IPS-NIHi11 (cell line): ENCODE results near the gene IQCE.
"Not testable (repeated sequence)": the region's sequence is repeated elsewhere in the genome, so short reads cannot be mapped to it uniquely, and the experiment has no call there.

Source experiments
- DNase-seq: peaks from one replicate; pipeline ENCODE4 v3.0.0; 2012; ENCODE audit warnings: mixed read lengths, low spot score

IQCE gene

GRCh38 chr7:2520761-2521290 is 38.0 kb upstream of the IQCE start:
- no peak for DNase-seq

DNA sequence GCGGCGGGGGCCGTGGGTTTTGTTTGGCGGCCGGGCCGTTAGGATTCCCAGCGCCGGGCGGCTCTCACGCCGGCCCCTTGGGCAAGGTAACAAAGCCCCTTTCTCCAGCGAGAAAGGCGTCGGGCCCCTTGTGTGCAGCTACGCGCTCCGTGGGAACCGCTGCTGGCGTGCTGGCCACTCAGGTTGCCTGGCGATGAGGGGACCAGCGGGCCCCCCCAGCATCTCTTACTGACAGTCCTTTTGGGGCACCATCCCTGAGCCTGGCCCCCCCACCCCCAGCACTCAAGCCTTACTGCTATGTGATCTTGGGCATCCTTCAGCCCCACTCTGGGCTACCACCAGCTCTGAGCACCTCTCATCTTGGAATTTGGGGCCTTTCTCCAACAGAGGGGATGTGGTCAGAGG is 37.4 kb upstream of the IQCE start:
- DNase-seq, result no peak

DNA sequence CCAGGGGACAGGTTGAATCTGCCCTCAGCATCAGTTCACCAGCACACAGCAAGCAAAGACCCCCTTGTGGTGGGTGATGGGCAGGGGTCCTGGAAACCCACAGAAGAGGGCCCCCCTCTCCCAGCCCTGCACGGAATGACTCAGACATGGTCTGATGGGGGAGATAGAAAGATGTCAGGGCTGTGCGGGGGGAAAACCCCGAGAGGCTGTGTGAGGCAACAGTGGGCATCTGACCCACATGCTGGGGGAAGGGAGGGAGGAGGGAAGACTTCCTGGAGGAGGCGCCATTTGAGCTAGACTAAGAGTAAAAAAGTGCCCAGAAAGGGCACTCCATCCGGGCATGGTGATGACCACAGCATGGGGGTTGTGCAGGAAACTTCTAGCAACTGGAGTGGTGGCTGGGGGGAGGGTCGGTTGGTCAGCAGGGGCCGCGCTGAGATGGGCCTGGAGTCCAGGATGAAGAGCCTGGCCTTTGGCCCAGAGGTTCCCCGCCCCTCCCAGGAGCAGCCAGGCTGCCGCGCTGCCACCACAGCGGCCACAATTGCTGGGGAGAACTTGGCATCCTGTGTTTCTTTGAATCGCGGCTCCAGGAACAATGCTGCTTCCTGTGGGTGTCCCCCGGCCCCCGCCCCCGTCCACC is 36.7 kb upstream of the IQCE start:
- DNase-seq, result no peak

GRCh38 chr7:2522780-2523433 is 35.9 kb upstream of the IQCE start:
- DNase-seq, result no peak

DNA sequence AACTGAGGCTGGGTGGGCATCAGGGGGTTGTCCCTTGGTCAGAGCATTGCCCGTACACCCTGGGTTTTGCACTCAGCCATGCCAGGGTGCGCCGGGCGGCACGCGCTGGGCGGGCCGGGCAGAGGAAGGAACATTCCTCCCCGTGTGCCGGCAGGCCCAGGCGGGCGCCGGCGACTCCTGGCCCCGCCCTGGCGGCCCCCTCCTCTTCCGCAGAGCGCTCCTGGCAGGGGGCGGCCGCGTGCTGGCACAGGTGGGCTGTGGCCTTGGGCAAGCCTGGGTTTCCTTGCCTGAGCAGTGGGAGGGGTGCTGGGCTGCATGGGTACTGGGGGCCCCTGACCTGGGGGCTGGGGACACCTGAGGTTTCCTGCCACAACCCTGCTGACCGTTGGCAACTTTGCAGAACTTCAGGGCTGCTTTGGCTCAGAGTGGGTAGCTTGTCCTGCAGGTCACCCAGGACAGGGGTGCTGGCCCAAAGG is 35.3 kb upstream of the IQCE start:
- peak; percentile 67 for DNase-seq

GRCh38 chr7:2523941-2524807 is 34.6 kb upstream of the IQCE start:
- peak; percentile 56 for DNase-seq

DNA sequence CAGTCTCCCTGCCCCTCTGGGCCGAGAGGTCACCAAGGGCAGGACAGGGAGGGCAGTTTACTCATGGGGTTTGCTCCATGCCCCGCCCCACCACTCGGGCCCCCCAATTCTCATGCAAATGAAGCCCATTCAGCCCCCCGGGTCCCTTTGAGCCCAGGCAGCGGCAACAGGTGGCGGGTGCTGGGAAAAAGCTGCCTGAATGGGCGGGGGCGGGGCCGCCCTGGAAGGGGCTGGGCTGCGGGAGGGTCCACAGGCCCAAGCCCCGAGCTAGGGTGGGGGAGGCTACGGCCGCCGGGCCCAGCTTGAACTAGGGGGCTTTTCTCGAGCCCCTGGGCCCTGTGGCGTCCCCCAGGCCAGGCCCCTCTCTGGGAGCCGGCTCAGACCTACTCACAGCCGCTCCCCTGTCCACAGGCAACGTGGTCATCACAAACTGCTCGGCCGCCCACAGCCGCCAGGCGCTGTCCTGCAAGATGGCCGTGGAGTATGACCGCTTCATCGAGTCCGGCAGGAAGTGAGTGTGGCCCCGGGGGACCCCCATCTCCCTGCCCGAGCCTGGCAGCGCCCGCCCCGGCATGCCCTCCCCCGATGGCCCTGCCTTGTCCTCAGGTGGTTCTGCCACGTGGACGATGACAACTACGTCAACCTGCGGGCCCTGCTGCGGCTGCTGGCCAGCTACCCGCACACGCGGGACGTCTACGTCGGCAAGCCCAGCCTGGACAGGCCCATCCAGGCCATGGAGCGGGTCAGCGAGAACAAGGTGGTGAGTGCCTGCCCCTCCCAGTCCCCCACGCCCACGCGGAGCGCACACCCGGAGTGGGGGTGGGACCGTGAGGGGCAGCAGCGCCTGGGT is 33.7 kb upstream of the IQCE start:
- peak; percentile 87 for DNase-seq

DNA sequence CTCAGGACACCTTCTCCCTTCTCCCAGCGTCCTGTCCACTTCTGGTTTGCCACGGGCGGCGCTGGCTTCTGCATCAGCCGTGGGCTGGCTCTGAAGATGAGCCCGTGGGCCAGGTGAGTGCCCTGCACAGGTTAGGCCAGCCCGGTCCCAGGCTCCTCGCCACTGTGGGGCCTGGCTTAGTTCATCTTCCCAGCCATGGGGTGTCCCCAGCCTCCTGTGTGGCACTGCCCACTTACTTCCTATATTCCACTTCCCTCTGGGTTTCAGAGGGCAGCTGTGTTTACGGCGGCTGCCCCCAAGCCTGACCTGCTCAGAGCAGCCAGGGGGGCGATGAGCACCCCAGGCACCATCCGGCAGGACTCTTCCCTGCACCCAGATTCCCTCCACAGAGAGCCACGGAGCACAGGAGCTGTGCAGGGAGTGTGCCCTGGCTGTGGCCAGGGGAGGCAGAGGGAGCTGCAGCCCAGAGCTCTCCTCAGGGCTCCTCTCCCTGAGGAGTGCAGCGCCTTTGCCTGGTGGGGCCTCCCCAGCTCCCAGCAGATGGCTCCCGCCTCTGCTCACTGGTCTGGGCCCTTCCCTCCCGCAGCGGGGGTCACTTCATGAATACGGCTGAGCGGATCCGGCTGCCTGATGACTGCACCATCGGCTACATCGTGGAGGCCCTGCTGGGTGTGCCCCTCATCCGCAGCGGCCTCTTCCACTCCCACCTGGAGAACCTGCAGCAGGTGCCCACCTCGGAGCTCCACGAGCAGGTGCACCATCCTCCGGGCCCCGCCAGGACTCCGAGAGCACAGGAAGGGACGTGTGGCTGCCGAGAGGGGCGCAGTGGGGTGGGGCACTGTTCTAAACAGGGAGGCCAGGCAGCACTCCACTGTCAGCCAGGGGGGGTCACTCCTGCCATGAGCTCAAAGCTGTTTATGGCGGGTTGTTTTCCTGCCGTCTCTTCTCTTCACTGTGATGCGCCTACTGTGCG is 32.8 kb upstream of the IQCE start:
- no peak for DNase-seq

DNA sequence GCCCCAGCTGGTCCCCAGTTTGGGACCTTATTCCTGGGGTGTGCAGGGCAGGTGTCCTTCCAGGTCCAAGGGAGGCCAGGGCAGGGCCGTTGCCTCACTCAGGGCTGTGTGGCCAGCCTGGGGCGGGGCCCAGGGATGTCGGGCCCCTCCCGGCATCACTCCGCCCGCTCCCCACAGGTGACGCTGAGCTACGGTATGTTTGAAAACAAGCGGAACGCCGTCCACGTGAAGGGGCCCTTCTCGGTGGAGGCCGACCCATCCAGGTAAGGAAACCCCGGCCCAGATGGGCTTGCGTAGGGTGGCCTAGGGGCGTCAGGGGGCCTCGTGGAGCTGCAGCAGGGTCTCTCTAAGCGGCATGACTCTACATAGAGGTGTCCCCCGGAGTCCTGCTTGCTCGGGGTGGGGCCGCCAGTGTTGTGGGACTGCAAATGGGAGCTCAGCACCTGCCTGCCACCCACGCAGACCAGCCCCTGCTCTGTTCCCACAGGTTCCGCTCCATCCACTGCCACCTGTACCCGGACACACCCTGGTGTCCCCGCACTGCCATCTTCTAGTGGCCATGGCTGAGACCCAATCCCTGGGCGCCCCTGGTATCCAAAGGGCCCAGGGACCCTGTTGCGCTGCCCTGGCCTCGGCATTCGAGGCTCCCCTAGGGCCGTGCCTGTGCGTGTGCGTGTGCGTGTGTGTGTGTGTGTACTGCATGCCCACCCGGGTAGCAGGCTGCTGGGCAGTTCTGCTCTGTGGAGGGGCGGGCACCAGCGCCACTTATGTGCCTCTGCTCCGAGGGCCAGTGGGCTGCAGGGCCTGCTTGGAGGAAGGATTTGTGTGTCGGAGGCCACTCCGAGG is 31.9 kb upstream of the IQCE start:
- no peak for DNase-seq

GRCh38 chr7:2527505-2528467 is 31.0 kb upstream of the IQCE start:
- no peak for DNase-seq

DNA sequence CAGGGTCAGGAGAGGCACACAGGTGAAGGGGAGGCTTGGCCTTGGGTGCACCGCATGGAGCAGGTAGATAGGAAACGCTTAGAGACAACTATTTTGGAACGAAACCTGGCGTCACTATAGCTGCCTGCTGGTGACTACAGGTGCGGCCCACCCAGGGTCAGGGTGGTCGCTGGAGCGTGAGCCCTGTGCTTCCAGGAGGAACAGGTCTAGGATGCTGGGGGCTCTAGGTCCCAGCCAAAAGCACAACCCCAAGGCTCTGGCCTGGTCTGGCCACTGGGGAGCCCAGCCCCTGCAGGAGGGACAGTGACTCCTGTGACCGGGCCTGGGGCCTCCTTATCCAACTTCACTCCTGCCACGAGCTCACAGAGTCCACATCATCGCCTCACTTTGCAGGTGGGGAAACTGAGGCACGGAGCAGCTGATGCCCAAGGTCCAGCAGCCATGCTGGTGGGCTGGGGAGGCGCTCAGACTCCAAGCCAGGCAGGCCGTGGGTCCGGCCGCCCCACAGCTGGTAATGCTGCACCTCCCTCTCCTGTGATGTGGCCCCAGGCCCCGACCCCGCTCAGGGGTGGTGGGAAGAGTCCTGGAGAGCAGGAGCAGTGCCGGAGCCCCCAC is 30.2 kb upstream of the IQCE start:
- DNase-seq, result no peak

DNA sequence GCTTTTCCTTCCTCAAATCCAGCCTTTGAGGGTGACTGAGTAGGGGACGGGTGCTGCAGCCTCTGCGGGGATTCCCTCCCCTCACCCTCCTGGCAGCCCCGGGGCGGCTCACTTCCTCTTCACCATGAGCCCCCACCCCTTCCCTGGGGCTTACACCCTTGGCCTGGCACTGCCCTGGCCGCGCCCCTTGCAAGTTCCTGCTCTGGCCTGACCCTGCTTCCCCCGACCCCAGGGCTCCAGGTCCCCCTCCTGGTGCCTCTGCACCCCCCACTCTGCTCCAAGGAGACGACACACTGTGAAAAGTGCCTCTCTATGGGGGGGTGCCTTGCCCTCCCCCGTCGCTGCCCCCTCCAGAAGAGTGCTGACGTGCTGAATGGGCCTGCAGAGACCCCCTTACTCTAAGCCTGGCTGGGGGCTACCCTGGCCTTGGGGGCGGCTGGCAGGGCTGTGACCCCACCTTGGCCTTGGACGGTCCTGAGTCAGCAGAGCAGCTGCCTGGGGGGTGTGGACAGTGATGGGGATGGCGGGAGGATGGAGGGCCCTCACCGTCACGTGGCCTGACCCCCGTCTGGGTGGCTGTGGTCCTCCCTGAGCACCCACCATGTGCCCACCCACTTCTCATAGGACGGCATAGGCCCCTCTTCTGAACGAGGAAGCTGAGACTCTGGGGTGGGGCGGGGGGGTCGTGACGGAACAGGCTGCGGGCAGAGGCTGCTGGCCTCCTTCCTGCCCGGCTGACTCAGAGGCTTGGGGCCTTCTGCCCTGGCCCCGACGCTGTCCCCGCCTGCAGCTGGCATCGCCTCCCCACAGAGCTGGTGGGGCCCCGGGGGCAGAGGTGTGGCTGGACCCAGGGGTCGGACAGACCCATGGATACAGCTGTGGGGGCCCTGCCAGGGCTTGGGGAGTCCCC is 29.4 kb upstream of the IQCE start:
- DNase-seq, result no peak

GRCh38 chr7:2530071-2530987 is 28.4 kb upstream of the IQCE start:
- DNase-seq, result no peak

DNA sequence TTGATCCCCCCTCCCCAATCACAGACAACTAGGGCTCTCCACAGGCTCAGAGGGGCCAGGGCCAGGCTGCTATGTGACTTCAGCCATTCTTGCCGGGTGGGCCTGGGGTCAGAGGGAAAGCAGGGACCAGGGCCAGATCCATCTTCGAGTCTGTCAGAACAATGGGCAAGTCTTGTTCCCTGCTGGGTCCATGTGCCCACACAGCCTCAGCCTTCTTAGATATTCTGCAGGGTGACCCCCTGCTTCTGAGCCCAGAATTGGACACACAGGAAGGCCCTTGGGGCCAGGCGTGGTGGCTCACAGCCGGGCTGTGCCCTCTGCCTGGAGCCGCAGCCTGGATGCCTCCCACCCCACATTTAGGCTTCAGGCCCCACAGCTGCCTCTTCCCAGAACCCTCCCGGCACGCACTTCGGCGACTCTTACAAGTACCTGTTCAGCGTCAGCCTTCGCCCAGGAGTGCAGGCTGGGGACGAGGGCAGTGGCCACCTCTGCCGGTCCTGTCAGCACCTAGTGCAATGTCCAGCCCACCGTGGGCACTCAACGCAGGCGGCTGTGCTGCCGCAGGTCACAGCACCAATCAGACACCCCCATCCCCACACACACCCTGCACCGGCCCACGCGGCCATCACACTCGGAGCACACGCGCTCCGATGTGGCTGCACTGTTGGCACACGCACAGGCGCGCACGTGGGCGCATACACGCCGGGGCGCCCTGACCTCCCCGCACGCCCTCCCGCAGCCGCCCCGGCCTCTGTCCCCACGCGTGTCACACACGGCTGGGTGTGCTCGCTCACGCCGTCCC is 27.6 kb upstream of the IQCE start:
- not testable (repeated sequence) for DNase-seq

DNA sequence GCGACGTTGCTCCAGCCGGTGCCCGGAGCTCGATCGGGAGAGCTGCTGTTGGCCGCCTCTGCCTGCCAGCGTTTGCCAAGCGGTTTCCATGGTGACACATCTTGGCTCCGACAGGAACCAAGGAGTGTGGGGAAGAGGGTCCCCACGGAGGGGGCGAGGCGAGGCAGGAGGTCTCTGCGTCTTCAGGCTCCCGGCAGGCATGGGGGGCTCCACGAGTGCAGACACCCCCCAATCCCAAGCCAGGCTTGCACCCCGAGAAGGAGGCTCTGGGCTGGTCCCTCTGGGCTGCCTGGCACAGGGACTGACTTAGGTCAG is 27.0 kb upstream of the IQCE start:
- DNase-seq, result not testable (repeated sequence)
